SK-N-SH (cell line): ENCODE results near the gene PLCL2. TPM values are rescaled to one million over a fixed set of nuclear protein-coding genes. Genes with fewer than 3 reads are reported as not detected.

ENCODE experiments used
- CTCF ChIA-PET: fragments of 300-600, 350-600 bp; formaldehyde crosslinking; extraction: SDS; loops from one replicate; lab custom pipeline; 2021; lab: Yijun Ruan, JAX
- POLR2A ChIA-PET: fragments of 350-600 bp; sonication (Branson Sonifier 250); formaldehyde crosslinking; extraction: SDS; loops from one replicate; lab custom pipeline; 2020; ENCODE audit warnings: antibody characterized with exemption, inconsistent platforms; lab: Yijun Ruan, JAX
- DNase-seq: peaks from one replicate; pipeline ENCODE4 v3.0.0; 2012
- H2AFZ ChIP-seq: fragments of 200-600 bp; sonication (generic); 2 replicates; pipeline ENCODE4 v1.8.1; 2016; ENCODE audit warnings: antibody characterized with exemption, mild to moderate bottlenecking, low read depth
- H3F3A ChIP-seq: fragments of 200-600 bp; sonication (generic); replicated peaks from 2 replicates; pipeline ENCODE3; 2016; ENCODE audit warnings: antibody characterized with exemption, mild to moderate bottlenecking; ENCODE audit not compliant: insufficient read depth
- H3K27ac ChIP-seq, 2 experiments: fragments of 200-500 bp in 1 of 2; fragments of 200-600 bp in 1 of 2; sonication (Bioruptor generic) in 1 of 2; sonication (generic), shearing (Covaris generic) in 1 of 2; 2 replicates each; pipeline versions ENCODE4 v1.5.1 to v1.6.1; 2014 to 2016; ENCODE audit warnings: low read depth in 2 of 2, inconsistent platforms in 1 of 2, low read length in 1 of 2, mild to moderate bottlenecking in 1 of 2, mixed read lengths in 1 of 2
- H3K27me3 ChIP-seq: fragments of 200-600 bp; sonication (generic), shearing (Covaris generic); 2 replicates; pipeline ENCODE4 v1.6.1; 2016; ENCODE audit warnings: mixed run types; ENCODE audit not compliant: insufficient read depth
- H3K36me3 ChIP-seq, 2 experiments: fragments of 200-500 bp in 1 of 2; fragments of 200-600 bp in 1 of 2; sonication (Bioruptor generic) in 1 of 2; sonication (generic) in 1 of 2; replicated peaks in 1 of 2; 2 replicates each; pipeline versions ENCODE3 to v1.5.1; 2014 to 2016; ENCODE audit warnings: low read length in 1 of 2, mild to moderate bottlenecking in 1 of 2; ENCODE audit not compliant: insufficient read depth in 2 of 2, control insufficient read depth in 1 of 2
- H3K4me1 ChIP-seq, 2 experiments: fragments of 200-500 bp in 1 of 2; fragments of 200-600 bp in 1 of 2; sonication (Bioruptor generic) in 1 of 2; sonication (generic), shearing (Covaris generic) in 1 of 2; 2 replicates each; pipeline versions ENCODE4 v1.5.1 to v1.6.1; 2014 to 2016; ENCODE audit warnings: low read depth in 1 of 2, low read length in 1 of 2, mixed run types in 1 of 2; ENCODE audit not compliant: insufficient read depth in 2 of 2, control insufficient read depth in 1 of 2
- H3K4me2 ChIP-seq: fragments of 200-600 bp; sonication (generic), shearing (Covaris generic); 2 replicates; pipeline ENCODE4 v1.6.1; 2017; ENCODE audit warnings: mixed run types
- H3K4me3 ChIP-seq, 2 experiments: fragments of 200-500 bp in 1 of 2; fragments of 200-600 bp in 1 of 2; sonication (Bioruptor generic) in 1 of 2; sonication (generic), shearing (Covaris generic) in 1 of 2; 2 replicates each; pipeline versions ENCODE4 v1.5.1 to v1.8.1; 2014 to 2016; ENCODE audit warnings: low read depth in 2 of 2, inconsistent platforms in 1 of 2, low read length in 1 of 2, mild to moderate bottlenecking in 1 of 2, mixed read lengths in 1 of 2, moderate library complexity in 1 of 2
- H3K79me2 ChIP-seq: fragments of 200-600 bp; sonication (generic); 2 replicates; pipeline ENCODE4 v1.8.1; 2017; ENCODE audit warnings: mild to moderate bottlenecking; ENCODE audit not compliant: insufficient read depth
- H3K9ac ChIP-seq: fragments of 200-600 bp; sonication (generic); 2 replicates; pipeline ENCODE4 v1.6.1; 2017; ENCODE audit warnings: mixed run types
- H3K9me2 ChIP-seq: fragments of 200-600 bp; sonication (generic); 2 replicates; pipeline ENCODE4 v1.6.1; 2017; ENCODE audit warnings: mixed run types
- H3K9me3 ChIP-seq: fragments of 200-600 bp; sonication (generic); 2 replicates; pipeline ENCODE4 v1.6.1; 2017; ENCODE audit warnings: mixed run types, mild to moderate bottlenecking, moderate library complexity
- H4K20me1 ChIP-seq: fragments of 200-600 bp; sonication (generic); 2 replicates; pipeline ENCODE4 v1.6.1; 2017; ENCODE audit warnings: mild to moderate bottlenecking, mixed run types; ENCODE audit not compliant: insufficient read depth
- ELF1 ChIP-seq: IDR thresholded peaks from 2 replicates; pipeline ENCODE4 v1.4.0; 2012
- FOSL2 ChIP-seq: IDR thresholded peaks from 2 replicates; pipeline ENCODE4 v1.4.0; 2012; ENCODE audit warnings: low read depth, mild to moderate bottlenecking, moderate library complexity, borderline replicate concordance
- GATA2 ChIP-seq: sonication (generic); formaldehyde crosslinking; IDR thresholded peaks from 2 replicates; pipeline ENCODE4 v1.5.0; 2020; ENCODE audit warnings: mild to moderate bottlenecking, missing genetic modification reagents
- MXI1 ChIP-seq: IDR thresholded peaks from 2 replicates; pipeline ENCODE4 v1.6.1; 2012; ENCODE audit warnings: mild to moderate bottlenecking, low read depth, low read length, improper control_type of control experiment
- NFIC ChIP-seq: IDR thresholded peaks from 2 replicates; pipeline ENCODE4 v1.4.0; 2012; ENCODE audit warnings: borderline replicate concordance
- RCOR1 ChIP-seq: fragments of 150-350 bp; IDR thresholded peaks from 2 replicates; pipeline ENCODE4 v1.6.1; 2017; ENCODE audit warnings: antibody characterized with exemption, low read length
- RXRA ChIP-seq: IDR thresholded peaks from 2 replicates; pipeline ENCODE4 v1.4.0; 2012; ENCODE audit warnings: low read depth, mild to moderate bottlenecking, borderline replicate concordance
- SMC3 ChIP-seq: IDR thresholded peaks from 2 replicates; pipeline ENCODE4 v1.6.1; 2012; ENCODE audit warnings: low read depth, low read length, improper control_type of control experiment
- TAF1 ChIP-seq: IDR thresholded peaks from 2 replicates; pipeline ENCODE4 v1.6.1; 2012; ENCODE audit warnings: low read depth, mild to moderate bottlenecking, low read length, moderate library complexity, borderline replicate concordance
- TEAD4 ChIP-seq: IDR thresholded peaks from 2 replicates; pipeline ENCODE4 v1.4.0; 2012; ENCODE audit warnings: mild to moderate bottlenecking, borderline replicate concordance; ENCODE audit not compliant: insufficient read depth
- WGBS: methylation state at CpG from one replicate; pipeline ENCODE4 v1.1.6; 2017; ENCODE audit warnings: low lambda C conversion rate; 5-methylcytosine and 5-hydroxymethylcytosine counted together
- polyA plus RNA-seq, 3 experiments: library from polyadenylated mRNA; depleted of rRNA; stranded (reverse); fragments of >200 nt; gene quantifications; 2 replicates each; pipeline ENCODE4 v1.2.3, GENCODE V29; 2012
- TF ChIP-seq, protein P1 (sequence below): IDR thresholded peaks from 2 replicates; pipeline ENCODE4 v1.6.1; 2012; ENCODE audit warnings: mild to moderate bottlenecking, low read depth, low read length, moderate library complexity
- TF ChIP-seq, protein P2 (sequence below): fragments of 150-350 bp; IDR thresholded peaks from 2 replicates; pipeline ENCODE4 v1.6.1; 2017; ENCODE audit warnings: antibody characterized with exemption, low read length, low read depth, borderline replicate concordance
- TF ChIP-seq, protein P3 (sequence below): IDR thresholded peaks from 2 replicates; pipeline ENCODE4 v1.4.0; 2012; ENCODE audit warnings: low read depth, borderline replicate concordance
- TF ChIP-seq, protein P4 (sequence below): IDR thresholded peaks from 2 replicates; pipeline ENCODE4 v1.4.0; 2012; ENCODE audit warnings: low read depth, borderline replicate concordance

The PLCL2 gene
- polyA plus RNA-seq, 1 of the 3 experiments (the other 2 are of a cell fraction): 0.85 TPM

DNA sequence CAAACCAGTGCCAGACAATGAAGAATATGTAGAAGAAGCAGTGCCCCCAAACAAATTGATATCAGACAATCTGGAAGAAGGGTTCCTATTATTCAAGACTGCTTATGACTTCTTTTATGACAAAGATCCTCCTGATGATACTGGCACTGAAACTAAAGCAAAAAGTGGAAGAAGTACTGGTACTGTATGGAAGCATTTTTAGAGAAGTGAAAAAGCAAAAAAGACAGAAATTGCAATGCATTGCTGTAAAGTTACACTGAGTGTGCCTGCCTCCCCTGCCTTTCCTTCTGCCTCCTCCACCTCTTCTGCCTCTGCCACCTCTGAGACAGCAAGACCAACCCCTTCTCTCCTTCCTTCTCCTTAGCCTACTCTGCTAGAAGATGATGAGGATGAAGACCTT lies 167.6 kb downstream of the PLCL2 start:
- POLR2A ChIA-PET: no interaction called here
- Histone ChIP-seq H3K79me2 (no peaks in the 10 kb centered on the region), H3K27me3 (no peaks in the 10 kb centered on the region), H3K9ac (no peak overlapping the region), H3K9me3 (no peaks in the 10 kb centered on the region), H3K9me2 (no peaks in the 10 kb centered on the region), H3K36me3 (peaks cover 0 to 6% of the 10 kb centered on the region in 2 experiments), H3K4me2 (no peak overlapping the region), H3K4me3 (no peak overlapping the region), H3K27ac (no peak overlapping the region), H2AFZ (no peak overlapping the region)
- DNase-seq: no peak
- TF ChIP-seq RCOR1: no peak
- TF ChIP-seq TAF1: no peak
- TF ChIP-seq, all 33 proteins: peak for 0
- Histone ChIP-seq H3F3A (peaks cover 15% of the 10 kb centered on the region), H3K4me1 (no peaks in the 10 kb centered on the region), H4K20me1 (no peaks in the 10 kb centered on the region)
- CTCF ChIA-PET: no interaction called here

DNA sequence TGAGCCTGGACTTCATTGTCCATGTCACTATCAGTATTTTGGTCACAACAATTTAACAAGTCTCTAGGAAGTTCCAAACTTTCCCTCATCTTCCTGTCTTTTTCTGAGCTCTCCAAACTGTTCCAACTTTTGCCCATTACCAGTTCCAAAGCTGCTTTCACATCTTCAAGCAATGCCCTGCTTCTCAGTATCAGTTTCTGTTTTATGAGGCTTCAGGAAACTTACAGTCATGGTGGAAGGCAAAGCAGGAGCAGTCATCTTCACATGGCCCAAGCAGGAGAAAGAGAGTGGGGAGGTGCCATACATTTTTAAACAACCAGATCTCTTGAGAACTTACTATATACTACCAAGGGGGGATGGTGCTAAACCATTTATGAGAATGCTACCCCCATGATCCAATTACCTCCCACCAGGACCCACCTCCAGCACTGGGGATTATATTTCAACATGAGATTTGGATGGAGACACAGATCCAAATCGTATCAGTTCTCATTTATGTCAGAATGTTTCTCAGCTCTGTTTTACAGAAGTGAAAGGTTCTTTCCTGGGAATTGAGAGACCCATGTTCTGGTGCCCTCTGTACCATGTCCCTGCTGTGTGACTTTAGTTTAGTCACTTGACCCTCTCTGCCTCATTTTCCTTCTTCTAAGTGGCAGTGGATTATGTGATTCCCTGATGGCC lies 169.7 kb downstream of the PLCL2 start:
- no peak overlapping the region for H3K27ac ChIP-seq
- ChIA-PET POLR2A (no interaction called here), CTCF (no interaction called here)
- no peaks in the 10 kb centered on the region for H3K9me3 ChIP-seq
- H3K4me2 ChIP-seq: no peak overlapping the region
- H4K20me1 ChIP-seq: no peaks in the 10 kb centered on the region
- H3K4me3 ChIP-seq: no peak overlapping the region
- H3K9ac ChIP-seq: no peak overlapping the region
- TF ChIP-seq GATA2 (CRISPR knock-in tag): no peak
- TF ChIP-seq TAF1: no peak
- no peak for TF ChIP-seq FOSL2
- no peak for TF ChIP-seq NFIC
- TF ChIP-seq MXI1: no peak
- TF ChIP-seq ELF1: no peak
- TF ChIP-seq RXRA: no peak
- TF ChIP-seq, protein P1, sequence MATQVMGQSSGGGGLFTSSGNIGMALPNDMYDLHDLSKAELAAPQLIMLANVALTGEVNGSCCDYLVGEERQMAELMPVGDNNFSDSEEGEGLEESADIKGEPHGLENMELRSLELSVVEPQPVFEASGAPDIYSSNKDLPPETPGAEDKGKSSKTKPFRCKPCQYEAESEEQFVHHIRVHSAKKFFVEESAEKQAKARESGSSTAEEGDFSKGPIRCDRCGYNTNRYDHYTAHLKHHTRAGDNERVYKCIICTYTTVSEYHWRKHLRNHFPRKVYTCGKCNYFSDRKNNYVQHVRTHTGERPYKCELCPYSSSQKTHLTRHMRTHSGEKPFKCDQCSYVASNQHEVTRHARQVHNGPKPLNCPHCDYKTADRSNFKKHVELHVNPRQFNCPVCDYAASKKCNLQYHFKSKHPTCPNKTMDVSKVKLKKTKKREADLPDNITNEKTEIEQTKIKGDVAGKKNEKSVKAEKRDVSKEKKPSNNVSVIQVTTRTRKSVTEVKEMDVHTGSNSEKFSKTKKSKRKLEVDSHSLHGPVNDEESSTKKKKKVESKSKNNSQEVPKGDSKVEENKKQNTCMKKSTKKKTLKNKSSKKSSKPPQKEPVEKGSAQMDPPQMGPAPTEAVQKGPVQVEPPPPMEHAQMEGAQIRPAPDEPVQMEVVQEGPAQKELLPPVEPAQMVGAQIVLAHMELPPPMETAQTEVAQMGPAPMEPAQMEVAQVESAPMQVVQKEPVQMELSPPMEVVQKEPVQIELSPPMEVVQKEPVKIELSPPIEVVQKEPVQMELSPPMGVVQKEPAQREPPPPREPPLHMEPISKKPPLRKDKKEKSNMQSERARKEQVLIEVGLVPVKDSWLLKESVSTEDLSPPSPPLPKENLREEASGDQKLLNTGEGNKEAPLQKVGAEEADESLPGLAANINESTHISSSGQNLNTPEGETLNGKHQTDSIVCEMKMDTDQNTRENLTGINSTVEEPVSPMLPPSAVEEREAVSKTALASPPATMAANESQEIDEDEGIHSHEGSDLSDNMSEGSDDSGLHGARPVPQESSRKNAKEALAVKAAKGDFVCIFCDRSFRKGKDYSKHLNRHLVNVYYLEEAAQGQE: no peak
- TF ChIP-seq, protein P2, sequence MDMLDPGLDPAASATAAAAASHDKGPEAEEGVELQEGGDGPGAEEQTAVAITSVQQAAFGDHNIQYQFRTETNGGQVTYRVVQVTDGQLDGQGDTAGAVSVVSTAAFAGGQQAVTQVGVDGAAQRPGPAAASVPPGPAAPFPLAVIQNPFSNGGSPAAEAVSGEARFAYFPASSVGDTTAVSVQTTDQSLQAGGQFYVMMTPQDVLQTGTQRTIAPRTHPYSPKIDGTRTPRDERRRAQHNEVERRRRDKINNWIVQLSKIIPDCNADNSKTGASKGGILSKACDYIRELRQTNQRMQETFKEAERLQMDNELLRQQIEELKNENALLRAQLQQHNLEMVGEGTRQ: no peak
- TF ChIP-seq, protein P3, sequence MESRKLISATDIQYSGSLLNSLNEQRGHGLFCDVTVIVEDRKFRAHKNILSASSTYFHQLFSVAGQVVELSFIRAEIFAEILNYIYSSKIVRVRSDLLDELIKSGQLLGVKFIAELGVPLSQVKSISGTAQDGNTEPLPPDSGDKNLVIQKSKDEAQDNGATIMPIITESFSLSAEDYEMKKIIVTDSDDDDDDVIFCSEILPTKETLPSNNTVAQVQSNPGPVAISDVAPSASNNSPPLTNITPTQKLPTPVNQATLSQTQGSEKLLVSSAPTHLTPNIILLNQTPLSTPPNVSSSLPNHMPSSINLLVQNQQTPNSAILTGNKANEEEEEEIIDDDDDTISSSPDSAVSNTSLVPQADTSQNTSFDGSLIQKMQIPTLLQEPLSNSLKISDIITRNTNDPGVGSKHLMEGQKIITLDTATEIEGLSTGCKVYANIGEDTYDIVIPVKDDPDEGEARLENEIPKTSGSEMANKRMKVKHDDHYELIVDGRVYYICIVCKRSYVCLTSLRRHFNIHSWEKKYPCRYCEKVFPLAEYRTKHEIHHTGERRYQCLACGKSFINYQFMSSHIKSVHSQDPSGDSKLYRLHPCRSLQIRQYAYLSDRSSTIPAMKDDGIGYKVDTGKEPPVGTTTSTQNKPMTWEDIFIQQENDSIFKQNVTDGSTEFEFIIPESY: no peak
- no peak for TF ChIP-seq SMC3
- TF ChIP-seq, protein P4, sequence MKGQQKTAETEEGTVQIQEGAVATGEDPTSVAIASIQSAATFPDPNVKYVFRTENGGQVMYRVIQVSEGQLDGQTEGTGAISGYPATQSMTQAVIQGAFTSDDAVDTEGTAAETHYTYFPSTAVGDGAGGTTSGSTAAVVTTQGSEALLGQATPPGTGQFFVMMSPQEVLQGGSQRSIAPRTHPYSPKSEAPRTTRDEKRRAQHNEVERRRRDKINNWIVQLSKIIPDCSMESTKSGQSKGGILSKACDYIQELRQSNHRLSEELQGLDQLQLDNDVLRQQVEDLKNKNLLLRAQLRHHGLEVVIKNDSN: no peak
- TF ChIP-seq TEAD4: no peak
- no peaks in the 10 kb centered on the region for H3K36me3 ChIP-seq
- H3K9me2 ChIP-seq: no peaks in the 10 kb centered on the region
- H3K4me1 ChIP-seq: no peaks in the 10 kb centered on the region
- H2AFZ ChIP-seq: no peak overlapping the region
- peaks cover 17% of the 10 kb centered on the region for H3F3A ChIP-seq
- no peaks in the 10 kb centered on the region for H3K27me3 ChIP-seq
- 76% methylated on average over 1 of the region's 1 CpG for WGBS
- no peak for DNase-seq
- H3K79me2 ChIP-seq: no peaks in the 10 kb centered on the region
